HCT116 (cell line): Measurements from ENCODE around the gene SLC6A18. TPM values are rescaled to one million over a fixed set of nuclear protein-coding genes. Genes with fewer than 3 reads are reported as not detected.

Experiments
- ATAC-seq: fragments of 200-7000 bp; cut with Tn5 transposase; 2 replicates; pipeline ENCODE4 v1.9.1; 2020; ENCODE audit warnings: mild to moderate bottlenecking, moderate library complexity
- BruUV-seq: library from RNA; stranded (reverse); fragments of 400-500 nt; replicated peaks from 2 replicates; lab custom pipeline; 2021; lab: Mats Ljungman, UMichigan
- CTCF ChIA-PET: fragments of 300-600 bp; sonication (Branson Sonifier 250); formaldehyde crosslinking; loops from one replicate; lab custom pipeline; 2021; ENCODE audit warnings: antibody characterized with exemption; lab: Charles Lee
- POLR2A ChIA-PET: fragments of 300-600, 350-600 bp; sonication (Branson Sonifier 250); formaldehyde crosslinking; loops from one replicate; lab custom pipeline; 2021; ENCODE audit warnings: antibody characterized with exemption; lab: Charles Lee
- RAD21 ChIA-PET, 2 experiments: fragments of 300-600 bp; sonication (Branson Sonifier 250); formaldehyde crosslinking; loops; one replicate each; lab custom pipeline; 2023; ENCODE audit warnings: low total read pairs in 2 of 2; ENCODE audit not compliant: uncharacterized antibody in 2 of 2, unreplicated experiment in 2 of 2, low non-redundant PET in 1 of 2; lab: Charles Lee
- DNase-seq: peaks from one replicate; pipeline ENCODE4 v3.0.0-alpha.2; 2010; ENCODE audit warnings: low read depth, low spot score
- H2AFZ ChIP-seq: fragments of 200-600 bp; shearing (Covaris generic), sonication (generic); 2 replicates; pipeline ENCODE4 v1.6.1; 2017; ENCODE audit warnings: low read depth, mixed run types, mixed read lengths, antibody characterized with exemption, low read length; ENCODE audit not compliant: poor library complexity, severe bottlenecking
- H3K27ac ChIP-seq: 2 replicates; pipeline ENCODE4 v1.5.1; 2012; ENCODE audit warnings: low read depth, low read length
- H3K27me3 ChIP-seq: fragments of 200-600 bp; sonication (generic); 2 replicates; pipeline ENCODE4 v1.6.1; 2016; ENCODE audit warnings: mixed run types, low read length, mixed read lengths; ENCODE audit not compliant: insufficient read depth
- H3K36me3 ChIP-seq, 2 experiments: fragments of 200-500 bp in 1 of 2; fragments of 200-600 bp in 1 of 2; sonication (Bioruptor generic) in 1 of 2; sonication (generic) in 1 of 2; 2 replicates each; pipeline versions ENCODE4 v1.5.1 to v1.6.1; 2014 to 2016; ENCODE audit warnings: low read length in 2 of 2, inconsistent platforms in 1 of 2, mixed read lengths in 1 of 2, mixed run types in 1 of 2; ENCODE audit not compliant: insufficient read depth in 2 of 2, control insufficient read depth in 1 of 2
- H3K4me1 ChIP-seq, 2 experiments: fragments of 200-600 bp in 1 of 2; sonication (generic) in 1 of 2; 2 replicates each; pipeline versions ENCODE4 v1.5.1 to v1.6.1; 2012 to 2017; ENCODE audit warnings: low read length in 2 of 2, inconsistent platforms in 1 of 2, mild to moderate bottlenecking in 1 of 2, mixed read lengths in 1 of 2, mixed run types in 1 of 2, moderate library complexity in 1 of 2; ENCODE audit not compliant: insufficient read depth in 2 of 2, control insufficient read depth in 1 of 2
- H3K4me2 ChIP-seq: fragments of 200-600 bp; sonication (generic); 2 replicates; pipeline ENCODE4 v1.6.1; 2017; ENCODE audit warnings: mixed run types, low read length, mixed read lengths
- H3K4me3 ChIP-seq, 2 experiments: fragments of 200-600 bp in 1 of 2; sonication (generic) in 1 of 2; replicated peaks in 1 of 2; 2 replicates each; pipeline ENCODE4 v1.5.1; 2011 to 2016; ENCODE audit warnings: low read length in 2 of 2, control low read depth in 1 of 2, low read depth in 1 of 2, mild to moderate bottlenecking in 1 of 2, mixed read lengths in 1 of 2, mixed run types in 1 of 2
- H3K79me2 ChIP-seq: fragments of 200-600 bp; sonication (generic); 2 replicates; pipeline ENCODE4 v1.6.1; 2017; ENCODE audit warnings: mild to moderate bottlenecking, mixed run types, low read length, moderate library complexity, mixed read lengths; ENCODE audit not compliant: insufficient read depth
- H3K9ac ChIP-seq: fragments of 200-600 bp; sonication (generic); 2 replicates; pipeline ENCODE4 v1.6.1; 2016; ENCODE audit warnings: low read length, mixed read lengths
- H3K9me2 ChIP-seq: fragments of 200-600 bp; sonication (generic), shearing (Covaris generic); 2 replicates; pipeline ENCODE4 v1.6.1; 2017; ENCODE audit warnings: mixed run types, mild to moderate bottlenecking, moderate library complexity; ENCODE audit not compliant: insufficient read depth
- H3K9me3 ChIP-seq, 2 experiments: fragments of 200-500 bp in 1 of 2; fragments of 200-600 bp in 1 of 2; sonication (Bioruptor generic) in 1 of 2; sonication (generic) in 1 of 2; 2 replicates each; pipeline ENCODE4 v1.6.1; 2014 to 2017; ENCODE audit warnings: low read length in 2 of 2, mixed read lengths in 2 of 2, inconsistent platforms in 1 of 2, low read depth in 1 of 2, mild to moderate bottlenecking in 1 of 2, mixed run types in 1 of 2, moderate library complexity in 1 of 2; ENCODE audit not compliant: control insufficient read depth in 1 of 2, insufficient read depth in 1 of 2
- H4K20me1 ChIP-seq: fragments of 200-600 bp; sonication (generic), shearing (Covaris generic); 2 replicates; pipeline ENCODE4 v1.6.1; 2017; ENCODE audit warnings: mixed run types, mild to moderate bottlenecking, moderate library complexity; ENCODE audit not compliant: insufficient read depth
- CEBPB ChIP-seq: IDR thresholded peaks from 2 replicates; pipeline ENCODE4 v1.6.1; 2012; ENCODE audit warnings: low read depth
- EGR1 ChIP-seq: IDR thresholded peaks from 2 replicates; pipeline ENCODE4 v1.6.1; 2012; ENCODE audit warnings: low read depth
- ELF1 ChIP-seq: IDR thresholded peaks from 2 replicates; pipeline ENCODE4 v1.6.1; 2012; ENCODE audit warnings: low read depth, borderline replicate concordance
- EZH2 ChIP-seq: fragments of 200-600 bp; sonication (generic); IDR thresholded peaks from 2 replicates; pipeline ENCODE4 v1.6.1; 2017; ENCODE audit warnings: antibody characterized with exemption, mixed run types
- FOSL1 ChIP-seq: IDR thresholded peaks from 2 replicates; pipeline ENCODE4 v1.6.1; 2012; ENCODE audit warnings: low read depth
- JUND ChIP-seq: IDR thresholded peaks from 2 replicates; pipeline ENCODE4 v1.6.1; 2012
- POLR2A ChIP-seq: IDR thresholded peaks from 2 replicates; pipeline ENCODE4 v1.7.0; 2011; ENCODE audit warnings: borderline replicate concordance; ENCODE audit not compliant: insufficient read depth, insufficient read length; ENCODE audit errors: extremely low read depth
- RAD21 ChIP-seq: IDR thresholded peaks from 2 replicates; pipeline ENCODE4 v1.6.1; 2012; ENCODE audit warnings: low read depth, mild to moderate bottlenecking
- SIN3A ChIP-seq: IDR thresholded peaks from 2 replicates; pipeline ENCODE4 v1.6.1; 2012; ENCODE audit warnings: low read depth
- SP1 ChIP-seq: IDR thresholded peaks from 2 replicates; pipeline ENCODE4 v1.6.1; 2012; ENCODE audit warnings: low read depth
- TCF7L2 ChIP-seq: IDR thresholded peaks from 2 replicates; pipeline ENCODE4 v1.7.0; 2011; ENCODE audit warnings: borderline replicate concordance, inconsistent platforms; ENCODE audit not compliant: insufficient read depth, insufficient read length; ENCODE audit errors: extremely low read depth
- YY1 ChIP-seq: IDR thresholded peaks from 2 replicates; pipeline ENCODE4 v1.6.1; 2011; ENCODE audit warnings: low read length, low read depth, moderate library complexity, mild to moderate bottlenecking; ENCODE audit not compliant: insufficient replicate concordance; ENCODE audit errors: extremely low read depth
- ZFX ChIP-seq: fragments of 450-650 bp; IDR thresholded peaks from 2 replicates; pipeline ENCODE4 v1.6.1; 2017
- intact Hi-C: fragments of 100-400 bp; cut with micrococcal nuclease; formaldehyde crosslinking; loops from 2 replicates; pipeline ENCODE4 v1.10.0; 2022
- total RNA-seq: library from RNA; stranded (reverse); gene quantifications from one replicate; pipeline ENCODE4 v1.2.1, GENCODE V29; 2021; ENCODE audit not compliant: unreplicated experiment
- TF ChIP-seq, protein P1 (sequence below): IDR thresholded peaks from 2 replicates; pipeline ENCODE4 v1.6.1; 2012; ENCODE audit warnings: low read depth
- TF ChIP-seq, protein P2 (sequence below): IDR thresholded peaks from 2 replicates; pipeline ENCODE4 v1.6.1; 2011; ENCODE audit warnings: mild to moderate bottlenecking, low read length, moderate library complexity; ENCODE audit not compliant: insufficient replicate concordance; ENCODE audit errors: extremely low read depth
- TF ChIP-seq, protein P3 (sequence below): IDR thresholded peaks from 2 replicates; pipeline ENCODE4 v1.6.1; 2012
- TF ChIP-seq, protein P4 (sequence below): IDR thresholded peaks from 2 replicates; pipeline ENCODE4 v1.6.1; 2012

The SLC6A18 gene
- total RNA-seq, 1 experiment from 2014 or later: not detected

DNA sequence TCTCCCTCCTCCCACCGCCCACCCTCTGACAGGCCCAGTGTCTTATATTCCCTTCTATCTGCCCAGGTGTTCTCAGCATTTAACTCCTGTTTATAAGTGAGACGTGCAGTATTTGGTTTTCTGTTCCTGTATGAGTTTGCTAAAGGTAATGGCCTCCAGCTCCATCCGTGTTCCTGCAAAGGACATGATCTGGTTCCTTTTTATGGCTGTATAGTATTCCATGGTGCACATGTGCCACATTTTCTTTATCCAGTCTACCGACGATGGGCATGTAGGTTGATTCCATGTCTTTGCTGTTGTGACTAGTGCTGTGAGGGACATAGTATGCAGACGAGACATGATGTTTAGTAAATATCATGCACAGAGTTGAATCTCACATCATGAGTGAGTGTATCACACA lies 30.8 kb upstream of the SLC6A18 start:
- Histone ChIP-seq H3K27me3 (peaks cover 11% of the 10 kb centered on the region; the same call in 1 of the 2 replicates), H3K9me2 (no peaks in the 10 kb centered on the region), H3K9ac (no peak overlapping the region), H3K27ac (no peak overlapping the region), H3K4me2 (no peak overlapping the region), H3K4me3 (no peak overlapping the region), H4K20me1 (no peaks in the 10 kb centered on the region), H3K36me3 (no peaks in the 10 kb centered on the region), H3K9me3 (no peaks in the 10 kb centered on the region), H3K79me2 (no peaks in the 10 kb centered on the region), H2AFZ (no peak overlapping the region), H3K4me1 (no peaks in the 10 kb centered on the region)
- intact Hi-C loops: no loop called here
- BruUV-seq: no TSS peak
- no peak for ATAC-seq
- TF ChIP-seq SIN3A: no peak
- no peak for TF ChIP-seq SP1
- TF ChIP-seq RAD21: no peak
- no peak for TF ChIP-seq FOSL1
- TF ChIP-seq, protein P1, sequence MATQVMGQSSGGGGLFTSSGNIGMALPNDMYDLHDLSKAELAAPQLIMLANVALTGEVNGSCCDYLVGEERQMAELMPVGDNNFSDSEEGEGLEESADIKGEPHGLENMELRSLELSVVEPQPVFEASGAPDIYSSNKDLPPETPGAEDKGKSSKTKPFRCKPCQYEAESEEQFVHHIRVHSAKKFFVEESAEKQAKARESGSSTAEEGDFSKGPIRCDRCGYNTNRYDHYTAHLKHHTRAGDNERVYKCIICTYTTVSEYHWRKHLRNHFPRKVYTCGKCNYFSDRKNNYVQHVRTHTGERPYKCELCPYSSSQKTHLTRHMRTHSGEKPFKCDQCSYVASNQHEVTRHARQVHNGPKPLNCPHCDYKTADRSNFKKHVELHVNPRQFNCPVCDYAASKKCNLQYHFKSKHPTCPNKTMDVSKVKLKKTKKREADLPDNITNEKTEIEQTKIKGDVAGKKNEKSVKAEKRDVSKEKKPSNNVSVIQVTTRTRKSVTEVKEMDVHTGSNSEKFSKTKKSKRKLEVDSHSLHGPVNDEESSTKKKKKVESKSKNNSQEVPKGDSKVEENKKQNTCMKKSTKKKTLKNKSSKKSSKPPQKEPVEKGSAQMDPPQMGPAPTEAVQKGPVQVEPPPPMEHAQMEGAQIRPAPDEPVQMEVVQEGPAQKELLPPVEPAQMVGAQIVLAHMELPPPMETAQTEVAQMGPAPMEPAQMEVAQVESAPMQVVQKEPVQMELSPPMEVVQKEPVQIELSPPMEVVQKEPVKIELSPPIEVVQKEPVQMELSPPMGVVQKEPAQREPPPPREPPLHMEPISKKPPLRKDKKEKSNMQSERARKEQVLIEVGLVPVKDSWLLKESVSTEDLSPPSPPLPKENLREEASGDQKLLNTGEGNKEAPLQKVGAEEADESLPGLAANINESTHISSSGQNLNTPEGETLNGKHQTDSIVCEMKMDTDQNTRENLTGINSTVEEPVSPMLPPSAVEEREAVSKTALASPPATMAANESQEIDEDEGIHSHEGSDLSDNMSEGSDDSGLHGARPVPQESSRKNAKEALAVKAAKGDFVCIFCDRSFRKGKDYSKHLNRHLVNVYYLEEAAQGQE: no peak
- no peak for TF ChIP-seq ELF1
- TF ChIP-seq, protein P2, sequence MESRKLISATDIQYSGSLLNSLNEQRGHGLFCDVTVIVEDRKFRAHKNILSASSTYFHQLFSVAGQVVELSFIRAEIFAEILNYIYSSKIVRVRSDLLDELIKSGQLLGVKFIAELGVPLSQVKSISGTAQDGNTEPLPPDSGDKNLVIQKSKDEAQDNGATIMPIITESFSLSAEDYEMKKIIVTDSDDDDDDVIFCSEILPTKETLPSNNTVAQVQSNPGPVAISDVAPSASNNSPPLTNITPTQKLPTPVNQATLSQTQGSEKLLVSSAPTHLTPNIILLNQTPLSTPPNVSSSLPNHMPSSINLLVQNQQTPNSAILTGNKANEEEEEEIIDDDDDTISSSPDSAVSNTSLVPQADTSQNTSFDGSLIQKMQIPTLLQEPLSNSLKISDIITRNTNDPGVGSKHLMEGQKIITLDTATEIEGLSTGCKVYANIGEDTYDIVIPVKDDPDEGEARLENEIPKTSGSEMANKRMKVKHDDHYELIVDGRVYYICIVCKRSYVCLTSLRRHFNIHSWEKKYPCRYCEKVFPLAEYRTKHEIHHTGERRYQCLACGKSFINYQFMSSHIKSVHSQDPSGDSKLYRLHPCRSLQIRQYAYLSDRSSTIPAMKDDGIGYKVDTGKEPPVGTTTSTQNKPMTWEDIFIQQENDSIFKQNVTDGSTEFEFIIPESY: no peak
- TF ChIP-seq CEBPB: no peak
- TF ChIP-seq EGR1: no peak
- TF ChIP-seq, protein P3, sequence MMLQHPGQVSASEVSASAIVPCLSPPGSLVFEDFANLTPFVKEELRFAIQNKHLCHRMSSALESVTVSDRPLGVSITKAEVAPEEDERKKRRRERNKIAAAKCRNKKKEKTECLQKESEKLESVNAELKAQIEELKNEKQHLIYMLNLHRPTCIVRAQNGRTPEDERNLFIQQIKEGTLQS: no peak
- TF ChIP-seq YY1: no peak
- TF ChIP-seq EZH2: no peak
- TF ChIP-seq, protein P4, sequence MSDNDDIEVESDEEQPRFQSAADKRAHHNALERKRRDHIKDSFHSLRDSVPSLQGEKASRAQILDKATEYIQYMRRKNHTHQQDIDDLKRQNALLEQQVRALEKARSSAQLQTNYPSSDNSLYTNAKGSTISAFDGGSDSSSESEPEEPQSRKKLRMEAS: no peak
- no peak for TF ChIP-seq JUND
- TF ChIP-seq ZFX: no peak
- no peak for TF ChIP-seq POLR2A
- TF ChIP-seq TCF7L2: no peak
- TF ChIP-seq, all 23 proteins: peak for 0
- POLR2A ChIA-PET: no interaction called here
- DNase-seq: no peak
- RAD21 ChIA-PET: no interaction called here
- CTCF ChIA-PET: no interaction called here
